SK-N-SH (cell line): ENCODE data around the gene FBXO21. TPM values are rescaled to one million over a fixed set of nuclear protein-coding genes. Genes with fewer than 3 reads are reported as not detected.
"Not testable (repeated sequence)": the region's sequence is repeated elsewhere in the genome, so short reads cannot be mapped to it uniquely, and the experiment has no call there.

Experiments
- CTCF ChIA-PET: fragments of 300-600, 350-600 bp; formaldehyde crosslinking; extraction: SDS; loops from one replicate; lab custom pipeline; 2021; lab: Yijun Ruan, JAX
- POLR2A ChIA-PET: fragments of 350-600 bp; sonication (Branson Sonifier 250); formaldehyde crosslinking; extraction: SDS; loops from one replicate; lab custom pipeline; 2020; ENCODE audit warnings: antibody characterized with exemption, inconsistent platforms; lab: Yijun Ruan, JAX
- DNase-seq: peaks from one replicate; pipeline ENCODE4 v3.0.0; 2012
- H2AFZ ChIP-seq: fragments of 200-600 bp; sonication (generic); 2 replicates; pipeline ENCODE4 v1.8.1; 2016; ENCODE audit warnings: antibody characterized with exemption, mild to moderate bottlenecking, low read depth
- H3F3A ChIP-seq: fragments of 200-600 bp; sonication (generic); replicated peaks from 2 replicates; pipeline ENCODE3; 2016; ENCODE audit warnings: antibody characterized with exemption, mild to moderate bottlenecking; ENCODE audit not compliant: insufficient read depth
- H3K27ac ChIP-seq, 2 experiments: fragments of 200-500 bp in 1 of 2; fragments of 200-600 bp in 1 of 2; sonication (Bioruptor generic) in 1 of 2; sonication (generic), shearing (Covaris generic) in 1 of 2; 2 replicates each; pipeline versions ENCODE4 v1.5.1 to v1.6.1; 2014 to 2016; ENCODE audit warnings: low read depth in 2 of 2, inconsistent platforms in 1 of 2, low read length in 1 of 2, mild to moderate bottlenecking in 1 of 2, mixed read lengths in 1 of 2
- H3K27me3 ChIP-seq: fragments of 200-600 bp; sonication (generic), shearing (Covaris generic); 2 replicates; pipeline ENCODE4 v1.6.1; 2016; ENCODE audit warnings: mixed run types; ENCODE audit not compliant: insufficient read depth
- H3K36me3 ChIP-seq, 2 experiments: fragments of 200-500 bp in 1 of 2; fragments of 200-600 bp in 1 of 2; sonication (Bioruptor generic) in 1 of 2; sonication (generic) in 1 of 2; replicated peaks in 1 of 2; 2 replicates each; pipeline versions ENCODE3 to v1.5.1; 2014 to 2016; ENCODE audit warnings: low read length in 1 of 2, mild to moderate bottlenecking in 1 of 2; ENCODE audit not compliant: insufficient read depth in 2 of 2, control insufficient read depth in 1 of 2
- H3K4me1 ChIP-seq, 2 experiments: fragments of 200-500 bp in 1 of 2; fragments of 200-600 bp in 1 of 2; sonication (Bioruptor generic) in 1 of 2; sonication (generic), shearing (Covaris generic) in 1 of 2; 2 replicates each; pipeline versions ENCODE4 v1.5.1 to v1.6.1; 2014 to 2016; ENCODE audit warnings: low read depth in 1 of 2, low read length in 1 of 2, mixed run types in 1 of 2; ENCODE audit not compliant: insufficient read depth in 2 of 2, control insufficient read depth in 1 of 2
- H3K4me2 ChIP-seq: fragments of 200-600 bp; sonication (generic), shearing (Covaris generic); 2 replicates; pipeline ENCODE4 v1.6.1; 2017; ENCODE audit warnings: mixed run types
- H3K4me3 ChIP-seq, 2 experiments: fragments of 200-500 bp in 1 of 2; fragments of 200-600 bp in 1 of 2; sonication (Bioruptor generic) in 1 of 2; sonication (generic), shearing (Covaris generic) in 1 of 2; 2 replicates each; pipeline versions ENCODE4 v1.5.1 to v1.8.1; 2014 to 2016; ENCODE audit warnings: low read depth in 2 of 2, inconsistent platforms in 1 of 2, low read length in 1 of 2, mild to moderate bottlenecking in 1 of 2, mixed read lengths in 1 of 2, moderate library complexity in 1 of 2
- H3K79me2 ChIP-seq: fragments of 200-600 bp; sonication (generic); 2 replicates; pipeline ENCODE4 v1.8.1; 2017; ENCODE audit warnings: mild to moderate bottlenecking; ENCODE audit not compliant: insufficient read depth
- H3K9ac ChIP-seq: fragments of 200-600 bp; sonication (generic); 2 replicates; pipeline ENCODE4 v1.6.1; 2017; ENCODE audit warnings: mixed run types
- H3K9me2 ChIP-seq: fragments of 200-600 bp; sonication (generic); 2 replicates; pipeline ENCODE4 v1.6.1; 2017; ENCODE audit warnings: mixed run types
- H3K9me3 ChIP-seq: fragments of 200-600 bp; sonication (generic); 2 replicates; pipeline ENCODE4 v1.6.1; 2017; ENCODE audit warnings: mixed run types, mild to moderate bottlenecking, moderate library complexity
- H4K20me1 ChIP-seq: fragments of 200-600 bp; sonication (generic); 2 replicates; pipeline ENCODE4 v1.6.1; 2017; ENCODE audit warnings: mild to moderate bottlenecking, mixed run types; ENCODE audit not compliant: insufficient read depth
- CHD2 ChIP-seq: fragments of 150-350 bp; IDR thresholded peaks from 2 replicates; pipeline ENCODE4 v1.6.1; 2018; ENCODE audit warnings: low read length; ENCODE audit not compliant: partially characterized antibody
- ELF1 ChIP-seq: IDR thresholded peaks from 2 replicates; pipeline ENCODE4 v1.4.0; 2012
- EP300 ChIP-seq, 2 experiments: IDR thresholded peaks; 2 replicates each; pipeline versions ENCODE4 v1.4.0 to v1.6.1; 2012; ENCODE audit warnings: borderline replicate concordance in 1 of 2, low read depth in 1 of 2, low read length in 1 of 2
- FOXM1 ChIP-seq: IDR thresholded peaks from 2 replicates; pipeline ENCODE4 v1.4.0; 2012; ENCODE audit warnings: low read depth, mild to moderate bottlenecking
- GATA2 ChIP-seq: sonication (generic); formaldehyde crosslinking; IDR thresholded peaks from 2 replicates; pipeline ENCODE4 v1.5.0; 2020; ENCODE audit warnings: mild to moderate bottlenecking, missing genetic modification reagents
- JUND ChIP-seq: IDR thresholded peaks from 2 replicates; pipeline ENCODE4 v1.4.0; 2012
- MEF2A ChIP-seq: IDR thresholded peaks from 2 replicates; pipeline ENCODE4 v1.4.0; 2012; ENCODE audit warnings: low read depth, borderline replicate concordance
- MXI1 ChIP-seq: IDR thresholded peaks from 2 replicates; pipeline ENCODE4 v1.6.1; 2012; ENCODE audit warnings: mild to moderate bottlenecking, low read depth, low read length, improper control_type of control experiment
- NRF1 ChIP-seq: IDR thresholded peaks from 2 replicates; pipeline ENCODE4 v1.6.1; 2012; ENCODE audit warnings: low read depth, mild to moderate bottlenecking, low read length
- POLR2AphosphoS5 ChIP-seq: IDR thresholded peaks from 2 replicates; pipeline ENCODE4 v1.6.1; 2012; ENCODE audit warnings: low read depth, low read length
- RAD21 ChIP-seq: IDR thresholded peaks from 2 replicates; pipeline ENCODE4 v1.6.1; 2012; ENCODE audit warnings: mild to moderate bottlenecking, low read length
- RFX5 ChIP-seq: IDR thresholded peaks from 2 replicates; pipeline ENCODE4 v1.6.1; 2012; ENCODE audit warnings: mild to moderate bottlenecking, improper control_type of control experiment, low read length
- RXRA ChIP-seq: IDR thresholded peaks from 2 replicates; pipeline ENCODE4 v1.4.0; 2012; ENCODE audit warnings: low read depth, mild to moderate bottlenecking, borderline replicate concordance
- SIN3A ChIP-seq: IDR thresholded peaks from 2 replicates; pipeline ENCODE4 v1.6.1; 2012; ENCODE audit warnings: low read depth, mild to moderate bottlenecking, low read length, moderate library complexity, borderline replicate concordance
- TAF1 ChIP-seq: IDR thresholded peaks from 2 replicates; pipeline ENCODE4 v1.6.1; 2012; ENCODE audit warnings: low read depth, mild to moderate bottlenecking, low read length, moderate library complexity, borderline replicate concordance
- WGBS: methylation state at CpG from one replicate; pipeline ENCODE4 v1.1.6; 2017; ENCODE audit warnings: low lambda C conversion rate; 5-methylcytosine and 5-hydroxymethylcytosine counted together
- polyA plus RNA-seq, 3 experiments: library from polyadenylated mRNA; depleted of rRNA; stranded (reverse); fragments of >200 nt; gene quantifications; 2 replicates each; pipeline ENCODE4 v1.2.3, GENCODE V29; 2012
- TF ChIP-seq, protein P1 (sequence below): IDR thresholded peaks from 2 replicates; pipeline ENCODE4; 2012
- TF ChIP-seq, protein P2 (sequence below): fragments of 150-350 bp; IDR thresholded peaks from 2 replicates; pipeline ENCODE4 v1.6.1; 2017; ENCODE audit warnings: antibody characterized with exemption, low read length, low read depth, borderline replicate concordance
- TF ChIP-seq, protein P3 (sequence below): IDR thresholded peaks from 2 replicates; pipeline ENCODE4 v1.4.0; 2012; ENCODE audit warnings: low read depth, borderline replicate concordance

The FBXO21 gene
- polyA plus RNA-seq, 1 of the 3 experiments (the other 2 are of a cell fraction): 44.2 TPM

DNA sequence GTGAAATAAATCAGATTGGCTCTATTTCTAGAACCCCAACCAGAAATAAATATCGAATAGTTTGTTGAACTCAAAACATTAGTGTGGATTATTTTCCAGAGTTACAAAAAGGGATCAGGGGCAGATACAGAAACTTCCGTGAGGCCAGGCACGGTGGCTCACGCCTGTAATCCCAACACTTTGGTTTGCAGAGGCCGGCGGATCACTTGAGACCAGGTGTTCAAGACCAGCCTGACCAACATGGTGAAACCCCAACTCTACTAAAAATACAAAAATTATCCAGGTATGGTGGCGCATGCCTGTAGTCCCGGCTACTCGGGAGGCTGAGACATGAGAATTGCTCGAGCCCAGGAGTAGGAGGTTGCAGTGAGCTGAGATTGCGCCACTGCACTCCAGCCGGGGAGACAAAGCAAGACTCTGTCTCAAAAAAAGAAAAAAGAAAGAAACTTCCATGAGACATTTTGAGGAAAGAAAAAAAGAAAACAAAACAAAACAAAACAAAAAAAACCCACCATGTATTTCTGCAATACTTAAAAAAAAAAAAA lies 2.1 kb downstream of the FBXO21 start (continued):
- TF ChIP-seq RFX5: no peak
- TF ChIP-seq ELF1: no peak

DNA sequence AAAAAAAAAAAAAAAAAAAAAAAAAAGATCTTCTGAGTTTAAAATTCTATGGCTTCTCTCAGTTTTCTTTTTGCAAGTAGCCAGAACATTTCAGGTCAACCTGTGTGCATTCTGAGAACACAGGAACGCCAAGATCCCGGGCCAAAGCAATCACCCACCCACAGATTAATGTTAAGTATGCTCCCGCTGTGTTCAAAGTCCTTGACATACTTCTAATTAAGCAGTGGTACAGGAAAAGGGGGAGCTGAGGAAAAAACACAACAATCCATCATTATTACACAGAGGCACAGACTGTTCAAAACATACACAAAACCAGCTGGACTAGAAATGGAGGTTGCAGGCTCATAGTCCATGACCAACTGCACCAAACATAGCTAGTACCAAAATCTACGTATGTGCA lies 2.8 kb downstream of the FBXO21 start:
- no peak overlapping the region for H3K27ac ChIP-seq
- CTCF ChIA-PET: no interaction called here

DNA sequence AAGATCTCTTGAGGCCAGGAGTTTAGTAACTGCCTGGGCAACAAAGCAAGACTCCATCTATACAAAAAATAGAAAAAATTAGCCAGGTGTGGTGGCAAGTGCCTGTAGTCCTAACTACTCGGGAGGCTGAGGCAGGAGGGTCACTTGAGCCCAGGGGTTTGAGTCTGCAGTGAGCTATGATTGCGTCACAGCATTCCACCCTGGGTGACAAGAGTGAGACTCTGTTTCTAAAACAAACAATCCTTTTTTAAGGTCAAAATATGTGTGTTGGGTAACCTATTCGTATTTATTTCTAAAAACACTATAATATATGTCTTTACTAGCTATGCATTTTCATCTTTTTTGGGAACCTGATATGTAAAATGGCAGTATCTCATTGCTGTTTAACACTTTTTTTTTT lies 7.4 kb downstream of the FBXO21 start:
- Histone ChIP-seq H3K36me3 (peaks cover 50 to 62% of the 10 kb centered on the region in 2 experiments), H3K27me3 (no peaks in the 10 kb centered on the region), H3K9me2 (no peaks in the 10 kb centered on the region), H4K20me1 (no peaks in the 10 kb centered on the region), H3K79me2 (peaks cover 17% of the 10 kb centered on the region; the same call in 1 of the 2 replicates), H3K27ac (no peak overlapping the region)
- CTCF ChIA-PET: no interaction called here
- DNase-seq: no peak
- no peak for TF ChIP-seq FOXM1
- TF ChIP-seq JUND: no peak
- TF ChIP-seq TAF1: no peak
- no peak for TF ChIP-seq MEF2A
- TF ChIP-seq, all 33 proteins: peak for 0
- Histone ChIP-seq H3K4me3 (no peak overlapping the region), H3K9me3 (0 out of 2 replicates have a peak, but pooled peaks cover 7% of the 10 kb centered on the region), H3K4me1 (no peaks in the 10 kb centered on the region), H3K9ac (no peak overlapping the region), H2AFZ (no peak overlapping the region), H3F3A (no peaks in the 10 kb centered on the region), H3K4me2 (no peak overlapping the region)
- POLR2A ChIA-PET: no interaction called here
- 87% methylated on average over 3 of the region's 3 CpGs for WGBS

More for the DNA sequence above, 2.8 kb downstream of the FBXO21 start:
- Histone ChIP-seq H3K9ac (no peak overlapping the region), H3K9me2 (no peaks in the 10 kb centered on the region), H3F3A (peaks cover 4% of the 10 kb centered on the region), H2AFZ (no peak overlapping the region), H3K4me2 (no peak overlapping the region), H3K27me3 (no peaks in the 10 kb centered on the region), H3K36me3 (peaks cover 27 to 39% of the 10 kb centered on the region in 2 experiments), H3K4me1 (peaks cover 4 to 10% of the 10 kb centered on the region in 2 experiments; a peak in 3 of 4 replicates), H3K4me3 (no peak overlapping the region), H3K9me3 (no peaks in the 10 kb centered on the region), H3K79me2 (peaks cover 37% of the 10 kb centered on the region), H4K20me1 (no peaks in the 10 kb centered on the region)
- no peak for DNase-seq
- POLR2A ChIA-PET: no interaction called here
- 95% methylated on average over 4 of the region's 4 CpGs for WGBS
- TF ChIP-seq, protein P1, sequence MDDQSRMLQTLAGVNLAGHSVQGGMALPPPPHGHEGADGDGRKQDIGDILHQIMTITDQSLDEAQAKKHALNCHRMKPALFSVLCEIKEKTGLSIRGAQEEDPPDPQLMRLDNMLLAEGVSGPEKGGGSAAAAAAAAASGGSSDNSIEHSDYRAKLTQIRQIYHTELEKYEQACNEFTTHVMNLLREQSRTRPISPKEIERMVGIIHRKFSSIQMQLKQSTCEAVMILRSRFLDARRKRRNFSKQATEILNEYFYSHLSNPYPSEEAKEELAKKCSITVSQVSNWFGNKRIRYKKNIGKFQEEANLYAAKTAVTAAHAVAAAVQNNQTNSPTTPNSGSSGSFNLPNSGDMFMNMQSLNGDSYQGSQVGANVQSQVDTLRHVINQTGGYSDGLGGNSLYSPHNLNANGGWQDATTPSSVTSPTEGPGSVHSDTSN: no peak
- TF ChIP-seq GATA2 (CRISPR knock-in tag) (no peak), NRF1 (no peak), CHD2 (no peak), RFX5 (no peak), MXI1 (no peak), SIN3A (no peak), EP300 (IDR thresholded peaks at IDR 0.05; ENCODE audit: borderline replicate concordance in 1 of 2, low read depth in 1 of 2, low read length in 1 of 2) (no peak), RXRA (no peak), RAD21 (no peak), FOXM1 (no peak), POLR2AphosphoS5 (no peak)
- TF ChIP-seq, protein P2, sequence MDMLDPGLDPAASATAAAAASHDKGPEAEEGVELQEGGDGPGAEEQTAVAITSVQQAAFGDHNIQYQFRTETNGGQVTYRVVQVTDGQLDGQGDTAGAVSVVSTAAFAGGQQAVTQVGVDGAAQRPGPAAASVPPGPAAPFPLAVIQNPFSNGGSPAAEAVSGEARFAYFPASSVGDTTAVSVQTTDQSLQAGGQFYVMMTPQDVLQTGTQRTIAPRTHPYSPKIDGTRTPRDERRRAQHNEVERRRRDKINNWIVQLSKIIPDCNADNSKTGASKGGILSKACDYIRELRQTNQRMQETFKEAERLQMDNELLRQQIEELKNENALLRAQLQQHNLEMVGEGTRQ: no peak
- TF ChIP-seq, protein P3, sequence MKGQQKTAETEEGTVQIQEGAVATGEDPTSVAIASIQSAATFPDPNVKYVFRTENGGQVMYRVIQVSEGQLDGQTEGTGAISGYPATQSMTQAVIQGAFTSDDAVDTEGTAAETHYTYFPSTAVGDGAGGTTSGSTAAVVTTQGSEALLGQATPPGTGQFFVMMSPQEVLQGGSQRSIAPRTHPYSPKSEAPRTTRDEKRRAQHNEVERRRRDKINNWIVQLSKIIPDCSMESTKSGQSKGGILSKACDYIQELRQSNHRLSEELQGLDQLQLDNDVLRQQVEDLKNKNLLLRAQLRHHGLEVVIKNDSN: no peak

DNA sequence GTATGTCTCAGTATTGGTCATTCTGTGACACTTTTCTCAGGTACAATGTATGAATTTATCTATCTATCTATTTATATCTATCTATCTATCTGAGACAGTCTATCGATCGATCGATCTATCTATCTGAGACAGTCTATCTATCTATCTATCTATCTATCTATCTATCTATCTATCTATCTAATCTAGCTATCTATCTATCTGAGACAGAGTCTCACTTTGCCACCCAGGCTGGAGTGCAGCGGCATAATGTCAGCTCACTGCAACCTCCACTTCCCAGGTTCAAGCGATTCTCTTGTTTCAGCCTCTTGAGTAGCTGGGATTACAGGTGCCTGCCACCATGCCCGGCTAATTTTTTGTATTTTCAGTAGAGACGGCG lies 8.8 kb downstream of the FBXO21 start:
- H3K79me2 ChIP-seq, H4K20me1 ChIP-seq, H3K27ac ChIP-seq, H3K4me2 ChIP-seq, H3F3A ChIP-seq, H3K9ac ChIP-seq, H3K4me1 ChIP-seq, H3K9me3 ChIP-seq, H3K27me3 ChIP-seq, H3K4me3 ChIP-seq, H2AFZ ChIP-seq, CTCF ChIA-PET, DNase-seq, H3K9me2 ChIP-seq, POLR2A ChIA-PET: not testable (repeated sequence)
- 94% methylated on average over 8 of the region's 8 CpGs for WGBS
- H3K36me3 ChIP-seq: peaks cover 57 to 60% of the 10 kb centered on the region in 2 experiments
